Measurements from ENCODE around the gene BPGM.

The BPGM gene

GRCh38 chr7:134697205-134697886 is 50.7 kb downstream of the BPGM start:
- no peak for DNase-seq

- no peak for DNase-seq
Observed at GRCh38 chr7:134698481-134698880, 51.8 kb downstream of the BPGM start.

GRCh38 chr7:134699021-134699818 is 52.6 kb downstream of the BPGM start:
- DNase-seq: no peak

- no peak for DNase-seq
Observed at GRCh38 chr7:134699899-134700298, 53.2 kb downstream of the BPGM start.

GRCh38 chr7:134701272-134701671 is 54.6 kb downstream of the BPGM start:
- DNase-seq: no peak

- DNase-seq: no peak
Observed at GRCh38 chr7:134702366-134703240, 56.0 kb downstream of the BPGM start.

GRCh38 chr7:134703241-134703594 is 56.6 kb downstream of the BPGM start:
- no peak for DNase-seq

- DNase-seq: no peak
Observed at GRCh38 chr7:134703782-134704181, 57.1 kb downstream of the BPGM start.

GRCh38 chr7:134704827-134705226 is 58.2 kb downstream of the BPGM start:
- DNase-seq: no peak

- DNase-seq: no peak
Observed at GRCh38 chr7:134705716-134706115, 59.1 kb downstream of the BPGM start.

- no peak for DNase-seq
Observed at GRCh38 chr7:134706468-134706867, 59.8 kb downstream of the BPGM start.

- DNase-seq: no peak
Observed at GRCh38 chr7:134707663-134708378, 61.2 kb downstream of the BPGM start.

- no peak for DNase-seq
Observed at GRCh38 chr7:134708692-134709091, 62.0 kb downstream of the BPGM start.

GRCh38 chr7:134709197-134709596 is 62.5 kb downstream of the BPGM start:
- no peak for DNase-seq

GRCh38 chr7:134710511-134710853 is 63.8 kb downstream of the BPGM start:
- DNase-seq: no peak

- no peak for DNase-seq
Observed at GRCh38 chr7:134710854-134711624, 64.4 kb downstream of the BPGM start.

GRCh38 chr7:134712196-134712595 is 65.5 kb downstream of the BPGM start:
- no peak for DNase-seq

- no peak for DNase-seq
Observed at GRCh38 chr7:134714470-134715205, 68.0 kb downstream of the BPGM start.

GRCh38 chr7:134718211-134718875 is 71.7 kb downstream of the BPGM start:
- DNase-seq: no peak
